Esophagus (tissue), 2 donors: ENCODE data around the gene ANKRD6. TPM values are rescaled to one million over a fixed set of nuclear protein-coding genes. Genes with fewer than 3 reads are reported as not detected.
A peak's percentile ranks its signal among the peaks of the same experiment; 100 is the strongest.

ENCODE experiments used
- H3K27ac ChIP-seq, 2 donors: one replicate each; pipeline ENCODE4 v1.5.1; 2013; ENCODE audit warnings: low read depth in 2 of 2, mild to moderate bottlenecking in 2 of 2, inconsistent platforms in 1 of 2, low read length in 1 of 2, moderate library complexity in 1 of 2
- H3K27me3 ChIP-seq, 2 donors: one replicate each; pipeline ENCODE4 v1.6.1; 2013; ENCODE audit warnings: low read length in 2 of 2, control low read depth in 1 of 2, mild to moderate bottlenecking in 1 of 2; ENCODE audit not compliant: insufficient read depth in 2 of 2, control insufficient read depth in 1 of 2
- H3K36me3 ChIP-seq, 2 donors: one replicate each; pipeline ENCODE4 v1.6.1; 2013; ENCODE audit warnings: low read length in 1 of 2; ENCODE audit not compliant: control insufficient read depth in 2 of 2, insufficient read depth in 2 of 2
- H3K4me1 ChIP-seq, 2 donors: one replicate each; pipeline ENCODE4 v1.6.1; 2013; ENCODE audit warnings: low read length in 1 of 2; ENCODE audit not compliant: control insufficient read depth in 2 of 2, insufficient read depth in 2 of 2
- H3K4me3 ChIP-seq, 2 donors: one replicate each; pipeline ENCODE4 v1.5.1; 2013; ENCODE audit warnings: low read length in 2 of 2, mild to moderate bottlenecking in 2 of 2, low read depth in 1 of 2, moderate library complexity in 1 of 2
- H3K9me3 ChIP-seq, 2 donors: one replicate each; pipeline ENCODE4 v1.6.1; 2013; ENCODE audit warnings: mild to moderate bottlenecking in 2 of 2, low read depth in 1 of 2, low read length in 1 of 2, moderate library complexity in 1 of 2; ENCODE audit not compliant: control insufficient read depth in 2 of 2, insufficient read depth in 1 of 2
- WGBS, 2 donors: extraction: QIAGEN DNeasy Blood & Tissue Kit; methylation state at CpG; one replicate each; pipeline ENCODE4 v1.1.7; 2013; 5-methylcytosine and 5-hydroxymethylcytosine counted together
- polyA plus RNA-seq, 2 donors: library from polyadenylated mRNA; stranded (reverse); fragments of 200-250 nt; gene quantifications; one replicate each; pipeline ENCODE4 v1.2.3, GENCODE V29; 2013
- donor health status: healthy with polysubstance abuse.
- donor health status: Bipolar disorder and iron deficiency.

ANKRD6 gene
- polyA plus RNA-seq, 2 donors = 2.9 to 5.8 TPM

DNA sequence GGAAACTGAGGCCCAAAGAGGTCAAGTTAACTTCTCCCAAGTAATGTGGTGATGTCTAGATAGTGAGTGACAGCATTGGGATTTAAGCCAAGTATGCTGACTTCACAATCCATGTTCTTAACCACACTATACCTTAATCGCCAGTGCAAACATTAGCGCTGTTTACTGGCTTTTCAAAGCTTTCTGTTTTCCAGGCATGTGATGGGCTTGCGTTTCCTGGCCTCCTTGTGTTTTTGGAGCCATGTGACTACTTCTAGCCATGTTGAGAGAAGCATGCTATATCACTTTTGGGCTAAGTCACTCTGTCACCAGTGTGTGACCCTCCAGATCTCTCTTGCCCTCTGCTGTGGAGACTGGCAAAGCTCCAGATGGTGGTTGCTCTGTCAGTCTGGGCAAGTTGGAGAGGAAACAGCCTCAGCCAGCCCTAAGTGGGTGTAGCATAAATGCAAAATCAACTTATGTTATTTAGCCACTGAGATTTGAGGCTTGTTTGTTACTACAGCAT, 76.9 kb downstream of the ANKRD6 start:
- H3K4me3 ChIP-seq = no peak overlapping the region
- 41 to 54% methylated on average over 3 of the region's 3 CpGs for WGBS, 2 donors
- peaks cover 0 to 3% of the 10 kb centered on the region in 2 donors for H3K27me3 ChIP-seq
- H3K27ac ChIP-seq = peak overlapping the region in 1 of 2 donors; percentile 19
- H3K9me3 ChIP-seq = peaks cover 0 to 2% of the 10 kb centered on the region in 2 donors
- H3K4me1 ChIP-seq = no peaks in the 10 kb centered on the region
- H3K36me3 ChIP-seq = no peaks in the 10 kb centered on the region

- no peak overlapping the region for H3K4me3 ChIP-seq
- H3K4me1 ChIP-seq = no peaks in the 10 kb centered on the region
- H3K27me3 ChIP-seq = peaks cover 0 to 3% of the 10 kb centered on the region in 2 donors
- H3K9me3 ChIP-seq = peaks cover 0 to 2% of the 10 kb centered on the region in 2 donors
- H3K36me3 ChIP-seq = no peaks in the 10 kb centered on the region
- WGBS, 2 donors = 86 to 89% methylated on average over 1 of the region's 1 CpG
- no peak overlapping the region for H3K27ac ChIP-seq
Observed at GRCh38 chr6:89510393-89510792, 77.4 kb downstream of the ANKRD6 start.

DNA sequence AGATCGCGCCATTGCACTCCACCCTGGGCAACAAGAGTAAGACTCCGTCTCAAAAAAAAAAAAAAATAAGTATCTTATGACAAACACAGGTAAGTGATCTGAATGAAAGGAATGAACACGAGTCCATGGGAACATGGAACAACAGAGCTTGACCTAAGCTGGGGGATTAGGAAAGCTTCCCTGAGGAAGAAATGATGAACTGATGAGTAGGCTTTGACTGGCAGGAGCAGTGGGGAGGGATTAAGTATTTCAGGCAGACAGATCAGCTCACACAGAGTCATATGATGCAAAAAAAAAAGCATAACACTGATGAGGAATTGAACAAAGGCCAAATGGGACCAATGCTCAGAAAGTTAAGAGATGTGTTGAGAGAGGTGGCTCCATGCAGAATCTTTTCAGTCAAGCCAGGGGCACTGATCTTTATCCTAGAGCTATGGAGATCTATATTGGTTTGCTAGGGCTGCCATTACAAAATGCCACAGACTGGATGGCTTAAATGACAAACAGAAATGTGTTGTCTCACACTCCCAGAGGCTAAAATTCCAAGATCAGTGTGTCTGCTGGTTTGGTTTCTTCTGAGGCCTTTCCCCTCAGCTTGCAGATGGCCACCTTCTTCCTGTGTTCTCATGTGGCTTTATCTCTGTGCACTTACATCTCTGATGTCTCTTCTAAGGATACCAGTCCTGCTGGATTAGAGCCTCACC, 85.6 kb downstream of the ANKRD6 start:
- Histone ChIP-seq H3K27ac (no peak overlapping the region), H3K4me3 (no peak overlapping the region), H3K27me3 (no peaks in the 10 kb centered on the region), H3K36me3 (no peaks in the 10 kb centered on the region), H3K4me1 (peaks cover 0 to 2% of the 10 kb centered on the region in 2 donors), H3K9me3 (no peaks in the 10 kb centered on the region)
- 77 to 78% methylated on average over 4 of the region's 4 CpGs for WGBS, 2 donors

DNA sequence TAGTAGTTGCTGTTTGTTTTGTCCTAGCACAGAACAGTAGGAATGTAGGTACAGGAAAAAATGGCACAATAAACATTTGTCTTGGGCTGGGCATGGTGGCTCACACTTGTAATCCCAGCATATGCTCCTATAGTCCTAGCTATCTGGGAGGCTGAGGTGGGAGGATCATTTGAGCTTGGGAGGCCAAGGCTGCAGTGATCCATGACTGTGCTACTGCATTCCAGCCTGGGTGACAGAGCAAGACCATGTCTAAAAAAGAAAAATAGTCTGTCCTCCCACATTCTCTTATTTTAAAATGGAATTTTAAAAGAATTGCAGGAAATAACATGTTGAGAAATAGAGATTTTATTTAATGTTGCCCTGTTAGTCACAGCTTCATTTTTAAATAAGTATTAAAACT, 87.8 kb downstream of the ANKRD6 start:
- Histone ChIP-seq H3K4me1 (peaks cover 0 to 2% of the 10 kb centered on the region in 2 donors), H3K9me3 (no peaks in the 10 kb centered on the region), H3K4me3 (no peak overlapping the region), H3K36me3 (no peaks in the 10 kb centered on the region), H3K27me3 (no peaks in the 10 kb centered on the region), H3K27ac (no peak overlapping the region)

DNA sequence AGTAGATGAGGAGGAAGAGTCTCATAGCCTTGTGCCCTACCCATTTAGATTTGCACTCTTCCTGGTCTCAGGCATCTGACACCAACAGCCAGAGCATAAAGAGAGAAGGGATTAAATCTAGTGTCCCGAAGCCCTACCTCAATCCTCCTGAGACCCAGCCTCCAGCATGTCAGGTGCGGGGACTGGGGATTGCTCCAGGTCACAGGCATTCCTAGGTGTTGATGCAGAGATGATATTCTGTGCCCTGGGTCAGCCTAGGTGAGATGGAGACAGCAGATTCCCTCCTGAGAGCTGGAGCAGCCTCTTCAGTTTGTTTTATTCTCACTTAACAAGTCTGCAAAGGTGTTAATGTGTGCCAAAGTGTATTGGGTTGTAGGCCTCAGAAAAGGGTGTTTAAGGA, 89.8 kb downstream of the ANKRD6 start:
- Histone ChIP-seq H3K4me3 (no peak overlapping the region), H3K27me3 (no peaks in the 10 kb centered on the region), H3K36me3 (no peaks in the 10 kb centered on the region), H3K9me3 (no peaks in the 10 kb centered on the region), H3K27ac (no peak overlapping the region), H3K4me1 (peaks cover 0 to 2% of the 10 kb centered on the region in 2 donors)
- WGBS, 2 donors = 43 to 57% methylated on average over 2 of the region's 2 CpGs

DNA sequence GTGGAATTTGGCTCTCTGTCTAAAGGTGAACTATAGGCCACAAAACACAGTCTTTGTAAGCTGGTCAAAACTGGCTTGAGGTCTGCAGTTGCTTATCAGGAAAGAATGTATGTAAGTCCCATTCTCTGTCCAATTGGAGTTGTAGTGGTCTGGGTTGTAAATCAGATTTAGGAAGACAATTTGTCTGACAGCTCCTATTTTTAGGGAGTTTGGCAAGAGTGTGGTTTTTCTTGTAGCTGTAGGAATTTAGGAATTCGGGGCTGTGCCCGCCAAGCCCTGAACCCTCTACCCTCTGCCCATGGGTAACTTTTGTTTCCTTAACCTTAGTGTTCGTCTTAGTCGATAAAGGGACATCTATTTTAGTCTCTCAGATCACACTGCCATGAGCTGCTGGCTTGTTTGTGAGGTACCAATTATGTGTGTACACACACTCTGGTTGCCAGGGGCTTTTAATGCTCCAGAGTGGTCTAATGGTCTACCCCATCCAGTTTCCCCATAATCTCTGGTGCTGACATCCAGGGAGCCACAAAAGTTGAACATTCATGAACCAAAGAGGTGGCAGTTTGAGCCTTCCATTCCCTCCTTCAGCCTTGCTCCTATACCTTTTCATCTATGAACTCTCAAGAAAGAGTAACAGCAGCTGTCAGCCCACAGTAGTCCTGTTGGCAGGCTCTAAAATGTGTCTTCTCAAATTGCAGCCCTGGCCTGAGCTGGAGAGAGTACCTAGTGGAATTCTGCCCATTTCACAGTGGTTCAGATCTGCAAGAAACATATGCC, 93.0 kb downstream of the ANKRD6 start:
- Histone ChIP-seq H3K27me3 (no peaks in the 10 kb centered on the region), H3K27ac (no peak overlapping the region), H3K4me1 (peaks cover 0 to 2% of the 10 kb centered on the region in 2 donors), H3K36me3 (no peaks in the 10 kb centered on the region), H3K4me3 (no peak overlapping the region), H3K9me3 (no peaks in the 10 kb centered on the region)
- WGBS, 2 donors = 89 to 96% methylated on average over 4 of the region's 4 CpGs

GRCh38 chr6:89526563-89526869, 93.6 kb downstream of the ANKRD6 start:
- Histone ChIP-seq H3K27ac (no peak overlapping the region), H3K4me1 (peaks cover 0 to 2% of the 10 kb centered on the region in 2 donors), H3K27me3 (no peaks in the 10 kb centered on the region), H3K9me3 (no peaks in the 10 kb centered on the region), H3K4me3 (no peak overlapping the region), H3K36me3 (no peaks in the 10 kb centered on the region)
- 97 to 99% methylated on average over 2 of the region's 2 CpGs for WGBS, 2 donors

GRCh38 chr6:89527634-89528033, 94.7 kb downstream of the ANKRD6 start:
- Histone ChIP-seq H3K27me3 (no peaks in the 10 kb centered on the region), H3K4me3 (no peak overlapping the region), H3K27ac (no peak overlapping the region), H3K4me1 (peaks cover 0 to 2% of the 10 kb centered on the region in 2 donors), H3K36me3 (no peaks in the 10 kb centered on the region), H3K9me3 (no peaks in the 10 kb centered on the region)
- WGBS, 2 donors = 81 to 88% methylated on average over 2 of the region's 2 CpGs

- H3K9me3 ChIP-seq = no peaks in the 10 kb centered on the region
Observed at GRCh38 chr6:89528866-89529265, 95.9 kb downstream of the ANKRD6 start.

DNA sequence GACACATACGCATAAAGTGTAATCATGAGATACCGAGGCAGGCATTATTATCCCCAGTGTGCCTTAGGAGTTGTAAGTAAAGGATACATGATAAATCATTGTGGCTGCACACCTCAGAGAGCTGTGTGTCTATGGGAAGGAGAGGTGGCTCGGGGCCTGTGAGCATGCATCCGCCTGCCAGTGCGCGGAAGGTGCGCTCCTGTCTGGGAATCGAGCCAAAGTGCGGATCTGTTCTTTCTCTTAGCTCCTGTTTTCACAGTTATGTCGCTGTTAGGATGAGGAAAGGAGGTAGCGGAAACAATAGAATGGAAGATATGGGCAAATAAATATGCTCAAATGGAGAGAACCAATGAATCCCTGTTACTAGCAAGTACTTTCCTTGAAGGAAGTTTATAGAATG, 98.0 kb downstream of the ANKRD6 start:
- Histone ChIP-seq H3K4me1 (no peaks in the 10 kb centered on the region), H3K36me3 (no peaks in the 10 kb centered on the region), H3K9me3 (no peaks in the 10 kb centered on the region), H3K27ac (no peak overlapping the region), H3K4me3 (no peak overlapping the region), H3K27me3 (no peaks in the 10 kb centered on the region)
- 91% methylated on average over 11 of the region's 11 CpGs for WGBS, 2 donors

More at GRCh38 chr6:89528866-89529265, 95.9 kb downstream of the ANKRD6 start:
- Histone ChIP-seq H3K36me3 (no peaks in the 10 kb centered on the region), H3K4me3 (no peak overlapping the region), H3K27me3 (no peaks in the 10 kb centered on the region), H3K4me1 (no peaks in the 10 kb centered on the region), H3K27ac (no peak overlapping the region)
